Measurements from ENCODE around the gene GCLC. TPM values are rescaled to one million over a fixed set of nuclear protein-coding genes. Genes with fewer than 3 reads are reported as not detected.

The GCLC gene
- total and polyA plus RNA-seq, 10 of the 15 experiments (the other 5 are each of a cell fraction or from before 2014, with no cell fraction given) = 6.5 to 23.6 (median 12.5) TPM

- ChIA-PET CTCF (no interaction called here), SMC1A (ENCODE audit: uncharacterized antibody, unreplicated experiment) (interaction anchor here (1.0 kb wide), 1 partner anchor 11 kb away, joined by 3 read pairs; no protein-coding TSS in a partner anchor), POLR2A (no interaction called here), RAD21 (ENCODE audit: unreplicated experiment) (no interaction called here)
- Histone ChIP-seq H3K9me3 (replicated peaks; ENCODE audit: control insufficient read depth, insufficient read depth, low read length) (no peaks in the 10 kb centered on the region), H3K9ac (ENCODE audit: control insufficient read depth, insufficient read depth, low read length) (no peak overlapping the region), H3K4me3 (no peak overlapping the region), H3K79me2 (ENCODE audit: control insufficient read depth, insufficient read depth, low read length) (no peaks in the 10 kb centered on the region), H3K4me2 (ENCODE audit: control insufficient read depth, insufficient read depth) (no peak overlapping the region), H4K20me1 (ENCODE audit: control insufficient read depth, insufficient read depth) (no peaks in the 10 kb centered on the region), H3K27ac (ENCODE audit: control insufficient read depth, insufficient read depth) (no peak overlapping the region), H3K36me3 (ENCODE audit: control insufficient read depth in 2 of 2, insufficient read depth in 2 of 2, low read length in 1 of 2) (no peaks in the 10 kb centered on the region), H3K4me1 (ENCODE audit: control insufficient read depth, insufficient read depth, low read length) (no peaks in the 10 kb centered on the region), H2AFZ (ENCODE audit: control insufficient read depth, low read depth, low read length) (no peak overlapping the region), H3K27me3 (replicated peaks in 1 of 2; ENCODE audit: control insufficient read depth in 2 of 2, insufficient read depth in 2 of 2, low read length in 1 of 2) (no peaks in the 10 kb centered on the region)
- DNase-seq (ENCODE audit: low read depth, low spot score) = no peak
- in situ Hi-C loops (cut with MboI) (no loop called here), intact Hi-C loops (cut with micrococcal nuclease; ENCODE audit: unreplicated experiment) (no loop called here)
- ATAC-seq = no peak
- no TSS peak for BruUV-seq (replicated peaks)
- FAIRE-seq = no peak
- 30% methylated on average over 2 of the region's 2 CpGs for whole genome bisulfite sequencing (ENCODE audit: insufficient coverage, insufficient replicate concordance, low lambda C conversion rate, missing lambda C conversion rate)
- TF ChIP-seq KAT2A (conservative IDR thresholded peaks at IDR 0.05; ENCODE audit: control insufficient read depth, low read depth, low read length) = no peak
- no peak for TF ChIP-seq RBBP5 (conservative IDR thresholded peaks at IDR 0.05)
- no peak for TF ChIP-seq NR2C1 (IDR thresholded peaks at IDR 0.05)
- no peak for TF ChIP-seq NBN (IDR thresholded peaks at IDR 0.05)
- no peak for TF ChIP-seq TCF7 (IDR thresholded peaks at IDR 0.05; ENCODE audit: borderline replicate concordance)
Measured at GRCh38 chr6:53584726-53585125, 39.8 kb upstream of the GCLC start.

GRCh38 chr6:53583451-53583850, 38.5 kb upstream of the GCLC start:
- no peak overlapping the region for H3K4me2 ChIP-seq (ENCODE audit: control insufficient read depth, insufficient read depth)
- no peaks in the 10 kb centered on the region for H3K4me1 ChIP-seq (ENCODE audit: control insufficient read depth, insufficient read depth, low read length)
- no TSS peak for BruUV-seq (replicated peaks)
- ChIA-PET RAD21 (ENCODE audit: unreplicated experiment) (no interaction called here), POLR2A (no interaction called here), CTCF (interaction anchor here (1.0 kb wide), 1 partner anchor 90 kb away, joined by 3 read pairs; no protein-coding TSS in a partner anchor), SMC1A (ENCODE audit: uncharacterized antibody, unreplicated experiment) (interaction anchor here (0.5 to 1.1 kb wide), 2 partner anchors 9 to 288 kb away, joined by 3 read pairs; no protein-coding TSS in a partner anchor)
- DNase-seq (ENCODE audit: low read depth, low spot score) (no peak), ATAC-seq (no peak), FAIRE-seq (no peak)
- H3K4me3 ChIP-seq = no peak overlapping the region
- H2AFZ ChIP-seq (ENCODE audit: control insufficient read depth, low read depth, low read length) = no peak overlapping the region
- TF ChIP-seq PKNOX1 (IDR thresholded peaks at IDR 0.05) (no peak), RB1 (IDR thresholded peaks at IDR 0.05; ENCODE audit: borderline replicate concordance) (no peak), SMAD1 (IDR thresholded peaks at IDR 0.05; ENCODE audit: low read depth, partially characterized antibody) (no peak), JUND (IDR thresholded peaks at IDR 0.05; ENCODE audit: low read depth, low read length) (no peak), ASH2L (IDR thresholded peaks at IDR 0.05; ENCODE audit: borderline replicate concordance, low read depth) (no peak)
- in situ Hi-C loops (cut with MboI) (no loop called here), intact Hi-C loops (cut with micrococcal nuclease; ENCODE audit: unreplicated experiment) (no loop called here)
- no peaks in the 10 kb centered on the region for H3K36me3 ChIP-seq (ENCODE audit: control insufficient read depth in 2 of 2, insufficient read depth in 2 of 2, low read length in 1 of 2)
- H3K9ac ChIP-seq (ENCODE audit: control insufficient read depth, insufficient read depth, low read length) = no peak overlapping the region
- H4K20me1 ChIP-seq (ENCODE audit: control insufficient read depth, insufficient read depth) = no peaks in the 10 kb centered on the region
- H3K9me3 ChIP-seq (replicated peaks; ENCODE audit: control insufficient read depth, insufficient read depth, low read length) = no peaks in the 10 kb centered on the region
- WGBS (ENCODE audit: insufficient coverage, insufficient replicate concordance, low lambda C conversion rate, missing lambda C conversion rate) = 51% methylated on average over 3 of the region's 3 CpGs
- no peaks in the 10 kb centered on the region for H3K79me2 ChIP-seq (ENCODE audit: control insufficient read depth, insufficient read depth, low read length)
- no peak overlapping the region for H3K27ac ChIP-seq (ENCODE audit: control insufficient read depth, insufficient read depth)
- no peaks in the 10 kb centered on the region; a peak in 1 of 4 replicates for H3K27me3 ChIP-seq (replicated peaks in 1 of 2; ENCODE audit: control insufficient read depth in 2 of 2, insufficient read depth in 2 of 2, low read length in 1 of 2)

Measured in GM12878 (cell line).